ENCODE results near the gene PDF.

Gene PDF

GRCh38 chr16:69318177-69318910 is 12.0 kb downstream of the PDF start:
- Histone ChIP-seq H3K4me3 (no peak overlapping the region), H3K27ac (no peak overlapping the region)
- DNase-seq (ENCODE audit: low spot score) = no peak
- TF ChIP-seq CTCF (IDR thresholded peaks at IDR 0.05) = no peak

GRCh38 chr16:69316595-69317034 is 13.8 kb downstream of the PDF start:
- no peak overlapping the region for H3K4me3 ChIP-seq
- peak; percentile 69 for DNase-seq (ENCODE audit: low spot score)
- no peak overlapping the region for H3K27ac ChIP-seq
- no peak for TF ChIP-seq CTCF (IDR thresholded peaks at IDR 0.05)

GRCh38 chr16:69315486-69316311 is 14.7 kb downstream of the PDF start:
- no peak for TF ChIP-seq CTCF (IDR thresholded peaks at IDR 0.05)
- Histone ChIP-seq H3K4me3 (no peak overlapping the region), H3K27ac (no peak overlapping the region)
- DNase-seq (ENCODE audit: low spot score) = no peak

- no peak for TF ChIP-seq CTCF (IDR thresholded peaks at IDR 0.05)
- Histone ChIP-seq H3K4me3 (no peak overlapping the region), H3K27ac (no peak overlapping the region)
- no peak for DNase-seq (ENCODE audit: low spot score)
Observed at GRCh38 chr16:69314534-69314933, 15.9 kb downstream of the PDF start.

GRCh38 chr16:69313469-69313868 is 16.9 kb downstream of the PDF start:
- no peak overlapping the region for H3K4me3 ChIP-seq
- no peak for TF ChIP-seq CTCF (IDR thresholded peaks at IDR 0.05)
- no peak overlapping the region for H3K27ac ChIP-seq
- no peak for DNase-seq (ENCODE audit: low spot score)

GRCh38 chr16:69311533-69312387 is 18.6 kb downstream of the PDF start:
- peak; percentile 75 for DNase-seq (ENCODE audit: low spot score)
- peak overlapping the region; percentile 75 to 96 for H3K27ac ChIP-seq
- TF ChIP-seq CTCF (IDR thresholded peaks at IDR 0.05) = no peak
- peak overlapping the region; percentile 100 for H3K4me3 ChIP-seq

All from coronary artery (tissue), 2 donors.